ENCODE data around the gene SCN8A. TPM values are rescaled to one million over a fixed set of nuclear protein-coding genes. Genes with fewer than 3 reads are reported as not detected.

Gene SCN8A
- polyA plus RNA-seq, 12 donors, result 0.21 to 5.6 (median 0.78) TPM; not detected in 1

DNA sequence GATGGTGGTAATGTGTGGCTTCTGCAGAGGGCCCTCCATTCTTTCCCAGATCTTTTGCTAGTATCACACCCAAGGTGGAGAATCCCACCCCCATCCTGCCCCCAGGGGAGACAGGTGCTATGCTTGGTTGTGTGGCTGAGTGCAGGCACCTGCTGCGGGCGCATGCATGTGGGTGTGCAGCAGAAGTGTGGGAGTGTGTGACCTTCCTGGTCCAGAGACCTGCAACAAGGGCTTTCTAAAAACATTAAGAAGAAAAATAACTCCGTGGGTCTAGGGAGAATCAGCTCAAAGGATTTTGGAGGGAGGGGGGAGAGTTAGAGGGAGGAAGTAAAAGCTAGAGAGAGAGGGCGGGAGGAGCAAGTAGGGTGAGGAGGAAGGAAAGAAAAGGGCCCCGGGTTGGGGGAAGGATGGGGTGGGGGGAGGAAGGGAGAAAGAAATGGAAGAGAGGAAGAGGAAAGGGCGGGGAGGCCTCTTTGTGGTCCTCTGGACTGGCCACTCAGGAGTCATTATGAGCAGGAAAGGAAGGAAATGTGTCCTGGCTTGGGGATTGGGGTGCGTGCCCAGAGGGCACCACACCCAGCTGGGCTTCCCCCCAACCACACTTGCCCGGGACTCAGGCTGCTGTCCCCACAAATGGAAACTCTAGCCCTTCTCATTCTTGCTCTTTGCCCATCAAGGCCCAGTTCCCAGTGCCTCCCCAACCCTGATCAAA, 260.5 kb downstream of the SCN8A start:
- no peak for DNase-seq

DNA sequence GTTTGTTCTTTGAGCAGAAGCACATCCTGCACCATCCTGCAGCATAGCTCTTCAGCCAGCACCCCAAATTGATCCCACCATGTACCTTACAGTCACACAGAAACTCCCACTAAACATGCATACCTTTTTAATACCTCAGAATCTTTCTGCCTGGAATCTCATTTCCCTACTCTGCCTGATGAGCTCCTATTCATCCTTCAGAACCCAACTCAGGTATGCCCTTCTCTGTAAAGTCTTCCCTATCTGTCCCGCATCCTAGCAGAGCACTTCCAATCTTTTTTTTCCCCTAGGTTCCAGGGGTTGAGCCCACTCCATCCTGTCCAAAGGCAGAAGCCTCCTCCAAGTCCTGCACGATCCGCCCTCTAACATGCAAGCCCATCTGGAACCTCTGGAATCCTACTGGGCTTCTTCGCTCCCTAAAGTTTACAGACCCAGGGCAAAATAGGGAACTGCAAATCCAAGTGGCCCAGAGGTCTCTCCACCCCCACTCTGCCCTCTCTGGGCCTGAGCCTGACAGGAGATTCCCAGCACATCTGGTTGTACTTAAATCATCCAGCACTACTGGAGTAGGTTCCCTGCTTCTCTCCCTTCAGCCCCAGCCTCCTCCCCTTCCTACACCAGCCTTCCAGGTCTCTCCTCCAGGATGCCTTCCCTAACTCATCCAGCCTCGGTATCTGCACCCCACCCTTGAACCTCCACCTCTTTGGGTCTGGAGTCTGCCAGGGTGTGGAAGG, 261.5 kb downstream of the SCN8A start:
- no peak for DNase-seq

DNA sequence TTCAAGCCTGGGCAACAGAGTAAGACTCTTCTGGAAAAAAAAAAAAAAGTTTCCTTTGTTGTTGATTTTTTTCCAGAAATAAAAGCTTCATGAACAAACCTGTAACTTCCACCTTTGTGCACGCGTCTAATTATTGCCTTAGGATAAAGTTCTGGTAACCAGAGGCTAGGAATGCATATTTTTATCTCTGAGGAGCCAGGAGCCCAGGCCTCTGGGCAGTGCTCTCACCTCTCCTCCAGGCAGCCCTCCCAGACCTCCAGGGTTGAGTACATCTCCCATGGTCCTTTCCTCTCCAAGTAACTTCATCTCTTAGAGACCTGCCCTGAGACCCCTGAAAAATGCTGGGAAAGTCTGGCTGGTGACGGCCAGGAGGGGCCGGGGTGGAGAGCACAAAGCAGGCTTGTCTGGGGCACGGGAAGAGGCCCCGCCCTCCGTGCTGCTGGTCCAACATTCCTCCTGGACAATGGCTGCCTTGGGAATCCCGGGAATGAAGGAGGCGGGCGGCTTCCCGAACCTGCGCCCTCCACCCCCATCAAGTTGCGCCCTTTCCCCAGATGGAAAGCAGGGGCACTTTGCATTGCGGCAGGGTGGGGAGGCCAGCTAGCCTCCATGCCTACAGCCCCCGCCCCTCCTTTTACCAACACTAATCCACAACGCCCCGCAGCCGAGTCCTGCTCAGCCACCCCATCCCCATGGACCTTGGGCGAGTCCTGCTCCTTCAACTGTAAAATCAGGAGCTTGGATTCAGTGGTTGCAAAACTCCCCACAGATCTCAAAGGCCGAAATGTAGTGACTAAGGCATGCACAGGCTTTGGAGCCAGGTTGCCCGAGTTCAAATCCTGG, 264.8 kb downstream of the SCN8A start:
- DNase-seq, result no peak

DNA sequence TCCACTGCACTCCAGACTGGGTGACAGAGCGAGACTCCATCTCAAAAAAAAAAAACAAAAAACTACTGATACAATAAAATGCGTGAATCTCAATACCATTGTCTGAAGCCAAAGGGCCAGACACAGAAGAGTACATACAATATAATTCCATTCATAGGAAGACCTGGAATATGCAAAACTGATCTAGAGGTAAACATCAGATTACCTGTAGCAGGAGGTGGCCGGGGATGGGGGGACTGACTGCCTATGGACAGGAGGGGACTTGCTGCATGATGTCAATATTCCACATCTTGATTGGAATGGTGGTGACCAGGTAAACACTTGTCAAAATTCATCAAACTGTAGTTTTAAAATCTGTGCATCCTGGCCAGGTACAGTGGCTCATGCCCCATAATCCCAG, 270.0 kb downstream of the SCN8A start:
- no peak for DNase-seq

Other genes starting within 250 kb of the SCN8A start
- not detected for gene CELA1, start 244.6 kb upstream of the SCN8A start, polyA plus RNA-seq (ENCODE audit: insufficient read length in 12 of 12)
- gene GALNT6, start 199.8 kb upstream of the SCN8A start, polyA plus RNA-seq (ENCODE audit: insufficient read length in 12 of 12), result 1 to 10 TPM in 2 of 12 donors, under 1 TPM in 8, not detected in 2; 0.26 to 4.1 (median 0.56) TPM
- 1 to 10 TPM in 9 of 12 donors, under 1 TPM in 2, not detected in 1; 0.47 to 2.8 (median 1.4) TPM for gene SLC4A8, start 166.4 kb upstream of the SCN8A start, polyA plus RNA-seq (ENCODE audit: insufficient read length in 12 of 12)

Data from muscle of arm (tissue), 12 donors.